NCI-H345 treated with DMSO at 0.1 percent for 48 hours (cell line): Measurements from ENCODE around the gene IL10RB.

Experiments used
- DNase-seq: peaks from one replicate; lab custom pipeline; 2025; ENCODE audit not compliant: unreplicated experiment; lab: John Stamatoyannopoulos, UW

Gene IL10RB

DNA sequence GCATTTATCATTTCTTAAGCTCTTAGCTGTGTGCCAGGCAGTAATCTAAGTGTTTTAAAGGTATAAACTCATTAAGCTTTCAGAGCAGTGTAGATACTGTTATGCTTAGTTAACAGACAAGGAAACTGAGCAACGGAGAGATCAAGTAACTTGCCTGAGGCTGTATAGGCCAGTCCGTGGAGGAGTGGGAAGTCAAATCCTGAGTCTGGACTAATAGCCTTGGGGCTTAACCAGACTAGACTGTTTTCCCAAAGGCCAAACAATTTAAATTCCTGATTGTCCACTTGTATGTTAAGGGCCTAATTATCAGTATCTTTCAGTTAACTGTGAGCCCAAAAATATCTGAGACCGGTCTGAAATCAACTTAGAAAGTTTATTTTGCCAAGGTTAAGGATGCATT is 61.2 kb downstream of the IL10RB start:
- no peak for DNase-seq

GRCh38 chr21:33327792-33328433 is 61.7 kb downstream of the IL10RB start:
- no peak for DNase-seq

DNA sequence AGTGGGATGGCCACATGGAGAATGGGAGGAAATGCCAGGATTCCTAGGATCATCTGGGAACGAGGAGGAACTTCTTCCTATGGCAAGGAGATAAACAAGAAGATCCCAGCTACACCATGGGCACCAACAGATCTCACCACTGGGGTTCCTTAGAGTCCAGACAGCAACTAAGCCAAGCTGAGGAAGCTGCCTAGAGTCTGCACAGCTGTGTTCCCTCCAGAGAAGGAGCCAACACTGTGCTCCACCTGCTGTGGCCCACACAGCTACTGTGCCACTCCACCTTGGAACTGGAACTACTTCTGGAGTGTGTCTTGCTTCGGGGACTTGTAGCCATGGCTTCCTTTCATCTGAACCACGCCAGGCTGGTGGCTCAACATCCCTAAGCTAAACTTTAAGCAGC is 64.6 kb downstream of the IL10RB start:
- no peak for DNase-seq

- DNase-seq: no peak
Observed at GRCh38 chr21:33332143-33332542, 66.0 kb downstream of the IL10RB start.

- no peak for DNase-seq
Observed at GRCh38 chr21:33334191-33334590, 68.0 kb downstream of the IL10RB start.

DNA sequence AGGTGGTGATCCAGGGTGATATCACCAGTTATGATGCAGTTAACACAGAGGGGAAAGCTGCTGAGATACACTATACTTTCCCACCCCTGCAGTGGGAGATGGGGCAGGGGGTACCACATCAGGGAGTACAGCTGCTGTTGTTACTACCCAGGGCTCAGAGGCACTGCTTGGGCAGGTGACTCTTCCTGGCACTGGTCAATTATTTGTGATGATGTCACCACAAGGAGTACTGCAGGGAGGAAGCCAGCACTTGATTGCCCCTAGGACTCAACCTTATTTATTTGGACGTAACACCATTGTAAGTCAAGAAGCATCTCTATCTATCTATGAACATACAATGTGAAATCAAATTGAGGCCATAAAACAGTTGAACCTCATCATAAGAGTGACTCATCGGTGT is 68.7 kb downstream of the IL10RB start:
- no peak for DNase-seq

GRCh38 chr21:33339135-33339534 is 73.0 kb downstream of the IL10RB start:
- DNase-seq: no peak

GRCh38 chr21:33339918-33340317 is 73.8 kb downstream of the IL10RB start:
- DNase-seq: no peak

- DNase-seq: no peak
Observed at GRCh38 chr21:33345751-33346238, 79.6 kb downstream of the IL10RB start.
